ENCODE data around the gene MICAL3.

DNA sequence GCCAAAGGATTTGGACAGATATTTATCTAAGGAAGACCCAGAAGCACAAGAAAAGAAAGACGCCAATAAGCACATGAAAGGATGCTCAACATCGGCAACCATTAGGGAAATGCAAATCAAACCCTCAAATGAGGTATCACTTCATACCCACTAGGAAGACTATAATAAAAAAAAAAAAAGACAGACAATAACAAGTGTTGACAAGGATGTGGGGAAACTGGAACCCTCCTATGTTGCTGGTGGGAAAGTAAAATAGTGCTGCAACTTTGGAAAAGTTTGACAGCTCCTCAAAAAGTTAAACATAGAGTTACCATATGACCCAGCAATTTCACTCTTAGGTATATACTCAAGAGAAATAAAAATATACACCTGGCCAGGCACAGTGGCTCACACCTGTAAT lies 47.0 kb downstream of the MICAL3 start:
- TF ChIP-seq CTCF (IDR thresholded peaks at IDR 0.05; ENCODE audit: control extremely low read depth in 1 of 3, insufficient read depth in 1 of 3, low read depth in 1 of 3, low read length in 3 of 3) (no peak), SIX5 (IDR thresholded peaks at IDR 0.05; ENCODE audit: low read depth, low read length) (no peak), POLR2AphosphoS5 (IDR thresholded peaks at IDR 0.05; ENCODE audit: low read depth, low read length) (no peak), SP1 (IDR thresholded peaks at IDR 0.05; ENCODE audit: low read depth, low read length) (no peak), CEBPB (IDR thresholded peaks at IDR 0.05; ENCODE audit: low read depth, low read length) (no peak), MAFK (IDR thresholded peaks at IDR 0.05; ENCODE audit: low read depth, low read length) (no peak), YY1 (IDR thresholded peaks at IDR 0.05; ENCODE audit: low read depth, low read length) (no peak), ATF3 (IDR thresholded peaks at IDR 0.05; ENCODE audit: insufficient read depth, low read depth, low read length) (no peak), SP2 (IDR thresholded peaks at IDR 0.05; ENCODE audit: low read length) (no peak), CHD1 (IDR thresholded peaks at IDR 0.05; ENCODE audit: low read depth, low read length) (no peak), TAF1 (IDR thresholded peaks at IDR 0.05; ENCODE audit: low read depth, low read length) (no peak), EGR1 (IDR thresholded peaks at IDR 0.05; ENCODE audit: borderline replicate concordance, low read depth, low read length) (no peak), GABPA (IDR thresholded peaks at IDR 0.05; ENCODE audit: borderline replicate concordance, insufficient read depth, low read length) (no peak)
- TF ChIP-seq, protein P1, sequence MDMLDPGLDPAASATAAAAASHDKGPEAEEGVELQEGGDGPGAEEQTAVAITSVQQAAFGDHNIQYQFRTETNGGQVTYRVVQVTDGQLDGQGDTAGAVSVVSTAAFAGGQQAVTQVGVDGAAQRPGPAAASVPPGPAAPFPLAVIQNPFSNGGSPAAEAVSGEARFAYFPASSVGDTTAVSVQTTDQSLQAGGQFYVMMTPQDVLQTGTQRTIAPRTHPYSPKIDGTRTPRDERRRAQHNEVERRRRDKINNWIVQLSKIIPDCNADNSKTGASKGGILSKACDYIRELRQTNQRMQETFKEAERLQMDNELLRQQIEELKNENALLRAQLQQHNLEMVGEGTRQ (IDR thresholded peaks at IDR 0.05; ENCODE audit: low read length) = no peak
